ENCODE results near the gene C10orf67. TPM values are rescaled to one million over a fixed set of nuclear protein-coding genes. Genes with fewer than 3 reads are reported as not detected.
"Not testable (repeated sequence)": the region's sequence is repeated elsewhere in the genome, so short reads cannot be mapped to it uniquely, and the experiment has no call there.

The C10orf67 gene
- total RNA-seq, 1 donor from 2014 or later: not detected

DNA sequence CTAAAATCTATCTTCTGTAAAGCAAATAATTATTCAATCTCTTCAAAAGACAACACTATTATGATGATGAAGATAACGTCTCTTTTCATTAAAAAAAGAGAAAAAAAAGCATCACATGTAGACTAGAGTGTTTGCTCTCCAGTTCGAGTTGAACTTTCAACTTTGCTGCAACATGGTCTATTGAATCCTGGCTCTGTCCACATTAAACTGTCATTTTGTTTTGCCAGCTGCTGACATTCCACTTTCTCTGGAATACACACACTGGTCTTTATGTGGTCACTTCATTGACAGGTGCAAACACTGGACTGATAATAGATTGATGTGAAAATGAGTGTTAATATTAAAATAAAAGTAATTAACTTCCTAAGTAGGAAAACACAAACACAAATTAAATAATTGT lies 90.8 kb downstream of the C10orf67 start:
- H3K27ac Mint-ChIP-seq: no peak overlapping the region
- no peak overlapping the region for H3K4me3 Mint-ChIP-seq
- TF ChIP-seq, protein P1, sequence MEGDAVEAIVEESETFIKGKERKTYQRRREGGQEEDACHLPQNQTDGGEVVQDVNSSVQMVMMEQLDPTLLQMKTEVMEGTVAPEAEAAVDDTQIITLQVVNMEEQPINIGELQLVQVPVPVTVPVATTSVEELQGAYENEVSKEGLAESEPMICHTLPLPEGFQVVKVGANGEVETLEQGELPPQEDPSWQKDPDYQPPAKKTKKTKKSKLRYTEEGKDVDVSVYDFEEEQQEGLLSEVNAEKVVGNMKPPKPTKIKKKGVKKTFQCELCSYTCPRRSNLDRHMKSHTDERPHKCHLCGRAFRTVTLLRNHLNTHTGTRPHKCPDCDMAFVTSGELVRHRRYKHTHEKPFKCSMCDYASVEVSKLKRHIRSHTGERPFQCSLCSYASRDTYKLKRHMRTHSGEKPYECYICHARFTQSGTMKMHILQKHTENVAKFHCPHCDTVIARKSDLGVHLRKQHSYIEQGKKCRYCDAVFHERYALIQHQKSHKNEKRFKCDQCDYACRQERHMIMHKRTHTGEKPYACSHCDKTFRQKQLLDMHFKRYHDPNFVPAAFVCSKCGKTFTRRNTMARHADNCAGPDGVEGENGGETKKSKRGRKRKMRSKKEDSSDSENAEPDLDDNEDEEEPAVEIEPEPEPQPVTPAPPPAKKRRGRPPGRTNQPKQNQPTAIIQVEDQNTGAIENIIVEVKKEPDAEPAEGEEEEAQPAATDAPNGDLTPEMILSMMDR (IDR thresholded peaks at IDR 0.05): no peak
- POLR2A ChIA-PET: no interaction called here
- no peaks in the 10 kb centered on the region for H3K9me3 Mint-ChIP-seq
- CTCF ChIA-PET: no interaction called here
- H3K27me3 Mint-ChIP-seq: peaks cover 3% of the 10 kb centered on the region
- no peak for ATAC-seq (ENCODE audit: low read depth)
- intact Hi-C loops (cut with micrococcal nuclease): no loop called here
- DNase-seq: no peak
- H3K4me1 Mint-ChIP-seq: no peaks in the 10 kb centered on the region
- no peaks in the 10 kb centered on the region for H3K36me3 Mint-ChIP-seq (ENCODE audit: low read depth)

DNA sequence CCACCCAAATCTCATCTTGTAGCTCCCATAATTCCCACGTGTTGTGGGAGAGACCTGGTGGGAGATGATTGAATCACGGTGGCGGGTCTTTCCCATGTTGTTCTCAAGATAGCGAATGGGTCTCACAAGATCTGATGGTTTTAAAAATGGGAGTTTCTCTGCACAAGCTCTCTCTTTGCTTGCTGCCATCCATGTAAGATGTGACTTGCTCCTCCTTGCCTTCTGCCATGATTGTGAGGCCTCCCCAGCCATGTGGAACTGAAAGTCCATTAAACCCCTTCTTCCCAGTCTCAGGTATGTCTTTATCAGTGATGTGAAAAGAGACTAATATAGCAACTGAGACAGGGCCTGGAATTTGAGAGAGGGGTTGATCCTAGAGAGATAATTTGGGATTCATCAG lies 91.7 kb downstream of the C10orf67 start:
- H3K36me3 Mint-ChIP-seq (ENCODE audit: low read depth); DNase-seq; H3K4me3 Mint-ChIP-seq; POLR2A ChIA-PET; H3K9me3 Mint-ChIP-seq; CTCF ChIA-PET; intact Hi-C loops (cut with micrococcal nuclease); H3K4me1 Mint-ChIP-seq; H3K27me3 Mint-ChIP-seq; ATAC-seq (ENCODE audit: low read depth); H3K27ac Mint-ChIP-seq: not testable (repeated sequence)

DNA sequence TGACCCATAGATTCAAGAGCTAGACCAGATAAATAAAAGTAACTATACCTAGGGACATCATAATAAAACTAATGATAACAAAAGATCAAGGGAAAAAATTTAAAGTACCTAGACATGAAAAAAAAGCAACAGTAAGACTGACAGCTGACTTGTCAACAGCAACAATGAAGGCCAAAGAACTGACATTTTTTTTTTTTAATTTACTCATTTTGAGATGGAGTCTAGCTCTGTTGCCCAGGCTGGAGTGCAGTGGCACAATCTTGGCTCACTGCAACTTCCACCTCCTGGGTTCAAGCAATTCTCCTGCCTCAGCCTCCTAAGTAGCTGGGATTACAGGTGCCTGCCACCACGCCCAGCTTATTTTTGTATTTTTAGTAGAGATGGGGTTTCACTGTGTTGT lies 102.8 kb downstream of the C10orf67 start:
- H3K4me1 Mint-ChIP-seq; H3K27me3 Mint-ChIP-seq; H3K36me3 Mint-ChIP-seq (ENCODE audit: low read depth); POLR2A ChIA-PET; DNase-seq; H3K27ac Mint-ChIP-seq; intact Hi-C loops (cut with micrococcal nuclease); H3K4me3 Mint-ChIP-seq; ATAC-seq (ENCODE audit: low read depth): not testable (repeated sequence)
- CTCF ChIA-PET: interaction anchor here (1.0 kb wide), 1 partner anchor 83 kb away, joined by 3 read pairs; no protein-coding TSS in a partner anchor
- H3K9me3 Mint-ChIP-seq: peaks cover 21% of the 10 kb centered on the region

DNA sequence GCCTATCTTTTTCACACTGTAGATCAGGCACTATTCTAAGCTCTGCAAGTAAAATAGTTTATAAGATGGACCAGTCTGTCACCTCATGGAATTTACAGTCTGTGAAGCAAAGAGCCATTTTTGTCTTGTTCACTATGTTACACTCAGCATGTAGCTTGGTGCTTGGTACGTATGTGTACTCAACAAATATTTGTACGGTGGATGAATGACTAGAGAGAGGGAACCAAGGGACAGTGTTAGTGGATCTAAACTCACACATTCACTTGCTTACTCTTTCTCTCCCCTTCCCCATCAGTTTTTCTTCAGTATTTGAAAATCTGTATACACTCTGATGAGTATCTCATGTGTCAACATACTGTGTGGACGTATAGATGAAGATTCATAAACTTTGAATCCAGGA lies 106.6 kb downstream of the C10orf67 start:
- peaks cover 12% of the 10 kb centered on the region for H3K9me3 Mint-ChIP-seq

DNA sequence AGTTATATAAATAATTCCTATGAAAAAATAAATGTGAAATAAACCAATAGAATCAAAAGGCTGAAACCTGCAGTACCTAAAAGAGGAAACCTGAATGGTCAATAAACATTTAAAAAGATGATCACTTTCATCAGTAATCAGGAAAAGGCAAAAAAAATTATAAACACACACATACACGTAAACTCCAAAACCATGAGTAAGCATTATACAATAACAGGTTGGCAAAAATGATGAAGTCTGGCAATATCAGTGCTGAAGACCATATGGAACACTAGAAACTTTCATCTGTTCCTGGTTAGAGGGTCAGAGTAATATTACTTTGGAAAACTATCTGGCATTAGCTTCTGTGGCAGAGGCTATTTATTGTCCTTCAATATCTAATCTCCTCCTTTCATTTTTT lies 114.0 kb downstream of the C10orf67 start:
- POLR2A ChIA-PET: no interaction called here
- intact Hi-C loops (cut with micrococcal nuclease): no loop called here

More for the DNA sequence above, 106.6 kb downstream of the C10orf67 start:
- Mint-ChIP-seq H3K36me3 (ENCODE audit: low read depth) (no peaks in the 10 kb centered on the region), H3K27ac (no peak overlapping the region), H3K4me1 (no peaks in the 10 kb centered on the region), H3K4me3 (no peak overlapping the region), H3K27me3 (peaks cover 5% of the 10 kb centered on the region)
- ATAC-seq (ENCODE audit: low read depth) (no peak), DNase-seq (no peak)
- intact Hi-C loops (cut with micrococcal nuclease): no loop called here
- TF ChIP-seq, protein P1 (IDR thresholded peaks at IDR 0.05): no peak
- ChIA-PET POLR2A (no interaction called here), CTCF (no interaction called here)

DNA sequence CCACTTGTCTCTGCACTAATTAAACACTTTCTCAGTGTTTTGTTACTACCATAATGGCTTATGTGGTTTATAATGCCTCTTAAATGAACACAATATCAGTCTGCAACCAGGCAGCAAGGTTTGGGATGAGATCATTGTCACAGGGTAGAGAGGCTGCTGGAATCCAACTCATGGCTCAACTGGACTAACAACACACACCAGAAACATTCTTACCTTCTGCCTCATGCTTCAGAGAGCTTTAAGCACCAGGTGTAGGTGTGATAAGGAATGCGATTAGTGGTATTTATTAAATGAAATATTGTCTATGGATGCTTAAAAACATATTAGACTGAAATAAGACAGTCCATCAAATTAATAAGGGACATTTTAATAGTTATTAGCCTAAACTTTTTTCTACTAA lies 127.1 kb downstream of the C10orf67 start:
- H3K36me3 Mint-ChIP-seq (ENCODE audit: low read depth): no peaks in the 10 kb centered on the region
- intact Hi-C loops (cut with micrococcal nuclease): no loop called here
- TF ChIP-seq, protein P1 (IDR thresholded peaks at IDR 0.05): no peak
- no peaks in the 10 kb centered on the region for H3K4me1 Mint-ChIP-seq
- no peak for ATAC-seq (ENCODE audit: low read depth)
- ChIA-PET POLR2A (no interaction called here), CTCF (no interaction called here)
- peaks cover 2% of the 10 kb centered on the region for H3K27me3 Mint-ChIP-seq
- H3K9me3 Mint-ChIP-seq: no peaks in the 10 kb centered on the region
- no peak for DNase-seq
- no peak overlapping the region for H3K4me3 Mint-ChIP-seq
- H3K27ac Mint-ChIP-seq: no peak overlapping the region

More for the DNA sequence above, 114.0 kb downstream of the C10orf67 start:
- Mint-ChIP-seq H3K27me3 (no peaks in the 10 kb centered on the region), H3K9me3 (no peaks in the 10 kb centered on the region), H3K4me3 (no peak overlapping the region), H3K4me1 (no peaks in the 10 kb centered on the region), H3K36me3 (ENCODE audit: low read depth) (no peaks in the 10 kb centered on the region), H3K27ac (no peak overlapping the region)
- DNase-seq: no peak
- CTCF ChIA-PET: no interaction called here
- ATAC-seq (ENCODE audit: low read depth): no peak
- TF ChIP-seq, protein P1 (IDR thresholded peaks at IDR 0.05): no peak
